ENCODE data around the gene TBX5.

TBX5 gene

GRCh38 chr12:114404926-114405518 is 922 bp downstream of the TBX5 start:
- no peak overlapping the region for H2AFZ ChIP-seq (ENCODE audit: low read depth, low read length)
- no peaks in the 10 kb centered on the region for H3K9me3 ChIP-seq (ENCODE audit: insufficient read depth, low read length, severe bottlenecking)
- H4K20me1 ChIP-seq (ENCODE audit: insufficient read depth, low read length) = no peaks in the 10 kb centered on the region
- H3K79me2 ChIP-seq (ENCODE audit: insufficient read depth, low read length) = no peaks in the 10 kb centered on the region
- no peaks in the 10 kb centered on the region for H3K36me3 ChIP-seq (ENCODE audit: insufficient read depth, low read length)
- no peak overlapping the region for H3K4me3 ChIP-seq (ENCODE audit: low read depth in 1 of 2, low read length in 2 of 2)
- DNase-seq (no peak), ATAC-seq (ENCODE audit: insufficient read depth, low read depth) (no peak)
- no peak overlapping the region for H3K4me2 ChIP-seq (ENCODE audit: insufficient read depth, low read length)
- H3K27me3 ChIP-seq (ENCODE audit: insufficient read depth, low read length, poor library complexity) = no peaks in the 10 kb centered on the region
- TF ChIP-seq, protein P1, sequence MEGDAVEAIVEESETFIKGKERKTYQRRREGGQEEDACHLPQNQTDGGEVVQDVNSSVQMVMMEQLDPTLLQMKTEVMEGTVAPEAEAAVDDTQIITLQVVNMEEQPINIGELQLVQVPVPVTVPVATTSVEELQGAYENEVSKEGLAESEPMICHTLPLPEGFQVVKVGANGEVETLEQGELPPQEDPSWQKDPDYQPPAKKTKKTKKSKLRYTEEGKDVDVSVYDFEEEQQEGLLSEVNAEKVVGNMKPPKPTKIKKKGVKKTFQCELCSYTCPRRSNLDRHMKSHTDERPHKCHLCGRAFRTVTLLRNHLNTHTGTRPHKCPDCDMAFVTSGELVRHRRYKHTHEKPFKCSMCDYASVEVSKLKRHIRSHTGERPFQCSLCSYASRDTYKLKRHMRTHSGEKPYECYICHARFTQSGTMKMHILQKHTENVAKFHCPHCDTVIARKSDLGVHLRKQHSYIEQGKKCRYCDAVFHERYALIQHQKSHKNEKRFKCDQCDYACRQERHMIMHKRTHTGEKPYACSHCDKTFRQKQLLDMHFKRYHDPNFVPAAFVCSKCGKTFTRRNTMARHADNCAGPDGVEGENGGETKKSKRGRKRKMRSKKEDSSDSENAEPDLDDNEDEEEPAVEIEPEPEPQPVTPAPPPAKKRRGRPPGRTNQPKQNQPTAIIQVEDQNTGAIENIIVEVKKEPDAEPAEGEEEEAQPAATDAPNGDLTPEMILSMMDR (IDR thresholded peaks at IDR 0.05; ENCODE audit: borderline replicate concordance, extremely low read depth, low read length, poor library complexity, severe bottlenecking) = no peak
- TF ChIP-seq EZH2 (IDR thresholded peaks at IDR 0.05; ENCODE audit: borderline replicate concordance, low read depth, low read length, severe bottlenecking) = no peak
- no peak overlapping the region for H3K27ac ChIP-seq (ENCODE audit: low read length)
- H3K9ac ChIP-seq (ENCODE audit: low read depth, low read length) = no peak overlapping the region
- H3K4me1 ChIP-seq (ENCODE audit: insufficient read depth, low read length) = no peaks in the 10 kb centered on the region

DNA sequence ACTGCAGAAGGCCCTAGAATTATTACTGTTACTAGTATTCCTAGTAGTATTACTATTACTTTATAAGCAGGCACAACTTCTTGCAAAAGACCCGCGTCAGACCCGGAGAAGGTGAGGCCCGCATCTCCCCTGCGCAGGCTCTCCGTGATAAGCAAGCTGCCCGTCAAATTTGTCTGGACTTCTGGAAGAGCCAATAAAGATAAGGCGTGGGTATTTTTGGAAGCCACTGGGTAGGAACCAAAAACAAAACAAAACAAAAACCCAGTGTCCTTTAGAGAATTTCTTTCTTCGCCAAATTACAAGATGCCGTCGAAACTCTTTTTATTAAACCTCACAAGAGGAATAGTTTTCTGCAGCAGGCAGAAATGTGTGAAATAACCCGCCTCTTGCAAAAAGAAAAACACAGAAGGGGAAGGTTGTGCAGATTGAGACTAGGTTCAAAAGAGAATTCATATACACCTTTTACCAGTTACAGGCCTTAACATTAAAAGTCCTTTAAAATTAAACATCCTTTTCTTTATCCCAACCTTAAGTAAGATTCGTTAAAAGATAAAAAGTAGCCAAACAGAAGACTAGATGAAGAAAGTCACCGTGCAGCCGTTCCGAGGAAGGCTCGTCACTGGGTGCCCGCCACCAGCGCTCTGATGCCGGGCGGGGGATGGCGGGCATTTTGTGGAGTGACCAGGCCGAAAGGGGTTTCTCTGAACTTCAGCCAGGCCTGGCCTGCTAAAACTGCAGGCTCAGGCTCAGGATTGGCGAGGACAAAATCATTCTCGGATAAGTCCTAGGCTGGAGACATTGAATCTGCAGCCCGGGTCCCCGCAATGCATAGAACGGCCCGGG is 1.6 kb downstream of the TBX5 start:
- Histone ChIP-seq H4K20me1 (ENCODE audit: insufficient read depth, low read length) (no peaks in the 10 kb centered on the region), H3K9ac (ENCODE audit: low read depth, low read length) (no peak overlapping the region)

DNA sequence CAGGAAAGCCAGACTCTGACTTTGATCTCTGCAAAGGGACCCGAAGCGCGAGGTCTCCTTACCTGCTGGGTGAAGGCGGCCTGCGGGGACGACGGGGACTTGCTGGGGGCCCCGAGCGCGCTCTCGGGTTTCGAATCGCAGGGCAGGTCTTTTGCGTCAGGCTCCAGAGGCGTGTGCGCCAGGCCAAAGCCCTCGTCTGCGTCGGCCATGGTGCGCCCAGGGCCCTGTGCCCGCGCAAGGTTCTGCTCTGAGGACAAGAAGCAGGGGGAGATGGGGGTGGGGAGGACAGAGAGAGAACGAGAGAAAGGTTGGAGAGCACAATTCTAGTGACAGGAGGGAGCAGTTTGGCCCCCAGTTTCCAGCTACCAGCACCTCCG is 2.3 kb downstream of the TBX5 start:
- Histone ChIP-seq H3K9ac (ENCODE audit: low read depth, low read length) (no peak overlapping the region), H3K27ac (ENCODE audit: low read length) (no peak overlapping the region), H4K20me1 (ENCODE audit: insufficient read depth, low read length) (no peaks in the 10 kb centered on the region), H3K36me3 (ENCODE audit: insufficient read depth, low read length) (no peaks in the 10 kb centered on the region), H2AFZ (ENCODE audit: low read depth, low read length) (no peak overlapping the region), H3K4me3 (ENCODE audit: low read depth in 1 of 2, low read length in 2 of 2) (no peak overlapping the region), H3K4me2 (ENCODE audit: insufficient read depth, low read length) (no peak overlapping the region), H3K79me2 (ENCODE audit: insufficient read depth, low read length) (no peaks in the 10 kb centered on the region), H3K9me3 (ENCODE audit: insufficient read depth, low read length, severe bottlenecking) (no peaks in the 10 kb centered on the region), H3K27me3 (ENCODE audit: insufficient read depth, low read length, poor library complexity) (no peaks in the 10 kb centered on the region), H3K4me1 (ENCODE audit: insufficient read depth, low read length) (no peaks in the 10 kb centered on the region)
- ATAC-seq (ENCODE audit: insufficient read depth, low read depth) = no peak
- TF ChIP-seq EZH2 (IDR thresholded peaks at IDR 0.05; ENCODE audit: borderline replicate concordance, low read depth, low read length, severe bottlenecking) = no peak
- TF ChIP-seq, protein P1 (IDR thresholded peaks at IDR 0.05; ENCODE audit: borderline replicate concordance, extremely low read depth, low read length, poor library complexity, severe bottlenecking) = no peak
- no peak for DNase-seq

More for the DNA sequence above, 1.6 kb downstream of the TBX5 start:
- no peaks in the 10 kb centered on the region for H3K79me2 ChIP-seq (ENCODE audit: insufficient read depth, low read length)
- DNase-seq = no peak
- H3K4me3 ChIP-seq (ENCODE audit: low read depth in 1 of 2, low read length in 2 of 2) = no peak overlapping the region
- H3K9me3 ChIP-seq (ENCODE audit: insufficient read depth, low read length, severe bottlenecking) = no peaks in the 10 kb centered on the region
- no peak overlapping the region for H2AFZ ChIP-seq (ENCODE audit: low read depth, low read length)
- no peak overlapping the region for H3K27ac ChIP-seq (ENCODE audit: low read length)
- no peaks in the 10 kb centered on the region for H3K4me1 ChIP-seq (ENCODE audit: insufficient read depth, low read length)
- ATAC-seq (ENCODE audit: insufficient read depth, low read depth) = no peak
- H3K27me3 ChIP-seq (ENCODE audit: insufficient read depth, low read length, poor library complexity) = no peaks in the 10 kb centered on the region
- no peak overlapping the region for H3K4me2 ChIP-seq (ENCODE audit: insufficient read depth, low read length)
- H3K36me3 ChIP-seq (ENCODE audit: insufficient read depth, low read length) = no peaks in the 10 kb centered on the region
- TF ChIP-seq, protein P1 (IDR thresholded peaks at IDR 0.05; ENCODE audit: borderline replicate concordance, extremely low read depth, low read length, poor library complexity, severe bottlenecking) = no peak
- no peak for TF ChIP-seq EZH2 (IDR thresholded peaks at IDR 0.05; ENCODE audit: borderline replicate concordance, low read depth, low read length, severe bottlenecking)
